ENCODE measurements around the gene KRTAP10-5. TPM values are rescaled to one million over a fixed set of nuclear protein-coding genes. Genes with fewer than 3 reads are reported as not detected.

KRTAP10-5 gene
- total RNA-seq, 1 experiment from 2014 or later, result not detected

- H3K4me2 ChIP-seq (ENCODE audit: low read length), result no peak overlapping the region
- H3K9me3 ChIP-seq (ENCODE audit: control insufficient read depth in 1 of 2, insufficient read depth in 1 of 2, low read depth in 1 of 2, low read length in 2 of 2), result peaks cover 12 to 24% of the 10 kb centered on the region in 2 experiments
- H3K27me3 ChIP-seq (ENCODE audit: insufficient read depth, low read length), result no peaks in the 10 kb centered on the region
- no TSS peak for BruUV-seq (replicated peaks)
- no peaks in the 10 kb centered on the region for H3K36me3 ChIP-seq (ENCODE audit: control insufficient read depth in 1 of 2, insufficient read depth in 2 of 2, low read length in 2 of 2)
- POLR2A ChIA-PET, result no interaction called here
- no peak overlapping the region for H2AFZ ChIP-seq (ENCODE audit: low read depth, low read length, poor library complexity, severe bottlenecking)
- intact Hi-C loops (cut with micrococcal nuclease), result no loop called here
- no peak overlapping the region for H3K9ac ChIP-seq (ENCODE audit: low read length)
- no peaks in the 10 kb centered on the region for H4K20me1 ChIP-seq (ENCODE audit: insufficient read depth)
- no peaks in the 10 kb centered on the region for H3K4me1 ChIP-seq (ENCODE audit: control insufficient read depth in 1 of 2, insufficient read depth in 2 of 2, low read length in 2 of 2)
- no peak overlapping the region for H3K27ac ChIP-seq (ENCODE audit: low read depth, low read length)
- RAD21 ChIA-PET (ENCODE audit: low non-redundant PET in 1 of 2, low total read pairs in 2 of 2, uncharacterized antibody in 2 of 2, unreplicated experiment in 2 of 2), result no interaction called here
- no peaks in the 10 kb centered on the region for H3K9me2 ChIP-seq (ENCODE audit: insufficient read depth)
- TF ChIP-seq, protein P1, sequence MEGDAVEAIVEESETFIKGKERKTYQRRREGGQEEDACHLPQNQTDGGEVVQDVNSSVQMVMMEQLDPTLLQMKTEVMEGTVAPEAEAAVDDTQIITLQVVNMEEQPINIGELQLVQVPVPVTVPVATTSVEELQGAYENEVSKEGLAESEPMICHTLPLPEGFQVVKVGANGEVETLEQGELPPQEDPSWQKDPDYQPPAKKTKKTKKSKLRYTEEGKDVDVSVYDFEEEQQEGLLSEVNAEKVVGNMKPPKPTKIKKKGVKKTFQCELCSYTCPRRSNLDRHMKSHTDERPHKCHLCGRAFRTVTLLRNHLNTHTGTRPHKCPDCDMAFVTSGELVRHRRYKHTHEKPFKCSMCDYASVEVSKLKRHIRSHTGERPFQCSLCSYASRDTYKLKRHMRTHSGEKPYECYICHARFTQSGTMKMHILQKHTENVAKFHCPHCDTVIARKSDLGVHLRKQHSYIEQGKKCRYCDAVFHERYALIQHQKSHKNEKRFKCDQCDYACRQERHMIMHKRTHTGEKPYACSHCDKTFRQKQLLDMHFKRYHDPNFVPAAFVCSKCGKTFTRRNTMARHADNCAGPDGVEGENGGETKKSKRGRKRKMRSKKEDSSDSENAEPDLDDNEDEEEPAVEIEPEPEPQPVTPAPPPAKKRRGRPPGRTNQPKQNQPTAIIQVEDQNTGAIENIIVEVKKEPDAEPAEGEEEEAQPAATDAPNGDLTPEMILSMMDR (IDR thresholded peaks at IDR 0.05 in 2 of 3, conservative IDR thresholded peaks at IDR 0.05 in 1 of 3; ENCODE audit: borderline replicate concordance in 1 of 3, insufficient read depth in 1 of 3, low read depth in 2 of 3, low read length in 2 of 3), result no peak
- TF ChIP-seq EZH2phosphoT487 (IDR thresholded peaks at IDR 0.05; ENCODE audit: borderline replicate concordance), result no peak
- no peak for TF ChIP-seq POLR2AphosphoS5 (IDR thresholded peaks at IDR 0.05; ENCODE audit: low read depth, low read length)
- no peak for TF ChIP-seq JUND (IDR thresholded peaks at IDR 0.05)
- TF ChIP-seq POLR2A (IDR thresholded peaks at IDR 0.05; ENCODE audit: borderline replicate concordance, extremely low read depth, insufficient read depth, insufficient read length), result no peak
- TF ChIP-seq CBX3 (IDR thresholded peaks at IDR 0.05; ENCODE audit: low read depth), result no peak
- no peak for TF ChIP-seq SRF (IDR thresholded peaks at IDR 0.05; ENCODE audit: low read depth)
- no peak for TF ChIP-seq ATF3 (IDR thresholded peaks at IDR 0.05)
- no peak for TF ChIP-seq CEBPB (IDR thresholded peaks at IDR 0.05; ENCODE audit: low read depth)
- TF ChIP-seq YY1 (IDR thresholded peaks at IDR 0.05; ENCODE audit: extremely low read depth, insufficient replicate concordance, low read depth, low read length), result no peak
- TF ChIP-seq REST (IDR thresholded peaks at IDR 0.05; ENCODE audit: low read depth), result no peak
- TF ChIP-seq EZH2 (IDR thresholded peaks at IDR 0.05), result no peak
- TF ChIP-seq, protein P2, sequence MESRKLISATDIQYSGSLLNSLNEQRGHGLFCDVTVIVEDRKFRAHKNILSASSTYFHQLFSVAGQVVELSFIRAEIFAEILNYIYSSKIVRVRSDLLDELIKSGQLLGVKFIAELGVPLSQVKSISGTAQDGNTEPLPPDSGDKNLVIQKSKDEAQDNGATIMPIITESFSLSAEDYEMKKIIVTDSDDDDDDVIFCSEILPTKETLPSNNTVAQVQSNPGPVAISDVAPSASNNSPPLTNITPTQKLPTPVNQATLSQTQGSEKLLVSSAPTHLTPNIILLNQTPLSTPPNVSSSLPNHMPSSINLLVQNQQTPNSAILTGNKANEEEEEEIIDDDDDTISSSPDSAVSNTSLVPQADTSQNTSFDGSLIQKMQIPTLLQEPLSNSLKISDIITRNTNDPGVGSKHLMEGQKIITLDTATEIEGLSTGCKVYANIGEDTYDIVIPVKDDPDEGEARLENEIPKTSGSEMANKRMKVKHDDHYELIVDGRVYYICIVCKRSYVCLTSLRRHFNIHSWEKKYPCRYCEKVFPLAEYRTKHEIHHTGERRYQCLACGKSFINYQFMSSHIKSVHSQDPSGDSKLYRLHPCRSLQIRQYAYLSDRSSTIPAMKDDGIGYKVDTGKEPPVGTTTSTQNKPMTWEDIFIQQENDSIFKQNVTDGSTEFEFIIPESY (IDR thresholded peaks at IDR 0.05; ENCODE audit: extremely low read depth, insufficient replicate concordance, low read length), result no peak
- no peak for TF ChIP-seq SP1 (IDR thresholded peaks at IDR 0.05; ENCODE audit: low read depth)
- no peak for TF ChIP-seq FOSL1 (IDR thresholded peaks at IDR 0.05; ENCODE audit: low read depth)
- no peak for TF ChIP-seq TCF7L2 (IDR thresholded peaks at IDR 0.05; ENCODE audit: borderline replicate concordance, extremely low read depth, insufficient read depth, insufficient read length)
- TF ChIP-seq RAD21 (IDR thresholded peaks at IDR 0.05; ENCODE audit: low read depth), result no peak
- no peak for TF ChIP-seq EGR1 (IDR thresholded peaks at IDR 0.05; ENCODE audit: low read depth)
- no peak for TF ChIP-seq ZNF274 (IDR thresholded peaks at IDR 0.05; ENCODE audit: low read depth, low read length)
- DNase-seq (ENCODE audit: low read depth, low spot score), result no peak
- no peak for ATAC-seq
- CTCF ChIA-PET, result no interaction called here
- no peak overlapping the region for H3K4me3 ChIP-seq (replicated peaks in 1 of 2; ENCODE audit: low read depth in 1 of 2, low read length in 2 of 2)
- H3K79me2 ChIP-seq (ENCODE audit: insufficient read depth, low read length), result no peaks in the 10 kb centered on the region
Measured at GRCh38 chr21:44618909-44619308, 38.5 kb upstream of the KRTAP10-5 start.
